A673 (cell line): ENCODE results near the gene FGF12. TPM values are rescaled to one million over a fixed set of nuclear protein-coding genes. Genes with fewer than 3 reads are reported as not detected.

Source experiments
- BruUV-seq: library from RNA; stranded (reverse); fragments of 400-500 nt; replicated peaks from 2 replicates; lab custom pipeline; 2021; lab: Mats Ljungman, UMichigan
- CTCF ChIA-PET: fragments of 300-600 bp; sonication (Branson Sonifier 250); formaldehyde crosslinking; loops from one replicate; lab custom pipeline; 2022; ENCODE audit warnings: antibody characterized with exemption; lab: Charles Lee
- POLR2A ChIA-PET: fragments of 300-600 bp; sonication (Branson Sonifier 250); formaldehyde crosslinking; loops from one replicate; lab custom pipeline; 2022; ENCODE audit warnings: antibody characterized with exemption; ENCODE audit not compliant: low non-redundant PET; lab: Charles Lee
- DNase-seq: peaks from one replicate; pipeline ENCODE4 v3.0.0-alpha.2; 2015; ENCODE audit warnings: low spot score
- H3K27ac ChIP-seq: fragments of 200-600 bp; sonication (generic); 2 replicates; pipeline ENCODE4 v1.5.1; 2016; ENCODE audit warnings: mixed run types, low read depth, mild to moderate bottlenecking, mixed read lengths, antibody characterized with exemption, low read length; ENCODE audit not compliant: poor library complexity, severe bottlenecking
- H3K27me3 ChIP-seq: fragments of 200-600 bp; sonication (generic); replicated peaks from 2 replicates; pipeline ENCODE4 v1.6.1; 2017; ENCODE audit warnings: mixed run types, low read depth, mild to moderate bottlenecking, mixed read lengths, antibody characterized with exemption, low read length; ENCODE audit not compliant: insufficient read depth, poor library complexity
- H3K36me3 ChIP-seq: fragments of 200-600 bp; sonication (generic); 2 replicates; pipeline ENCODE4 v1.6.1; 2016; ENCODE audit warnings: mixed run types, mild to moderate bottlenecking, mixed read lengths, antibody characterized with exemption, low read length; ENCODE audit not compliant: insufficient read depth, poor library complexity, severe bottlenecking
- H3K4me1 ChIP-seq: fragments of 200-600 bp; sonication (generic); 2 replicates; pipeline ENCODE4 v1.6.1; 2017; ENCODE audit warnings: mixed run types, mild to moderate bottlenecking, mixed read lengths, antibody characterized with exemption, low read length; ENCODE audit not compliant: insufficient read depth, poor library complexity, severe bottlenecking
- H3K4me3 ChIP-seq: fragments of 200-600 bp; sonication (generic); 2 replicates; pipeline ENCODE4 v1.5.1; 2016; ENCODE audit warnings: low read depth, mixed run types, mild to moderate bottlenecking, mixed read lengths, low read length; ENCODE audit not compliant: poor library complexity, severe bottlenecking
- H3K9me3 ChIP-seq: fragments of 200-600 bp; sonication (generic); 2 replicates; pipeline ENCODE4 v1.6.1; 2016; ENCODE audit warnings: mixed run types, low read depth, mild to moderate bottlenecking, mixed read lengths, antibody characterized with exemption, low read length; ENCODE audit not compliant: poor library complexity, severe bottlenecking
- EZH2 ChIP-seq: fragments of 200-600 bp; sonication (generic); IDR thresholded peaks from 2 replicates; pipeline ENCODE4 v1.6.1; 2017; ENCODE audit warnings: borderline replicate concordance, low read depth, mild to moderate bottlenecking, mixed read lengths, antibody characterized with exemption, low read length; ENCODE audit not compliant: poor library complexity, severe bottlenecking
- intact Hi-C: fragments of 100-400 bp; cut with micrococcal nuclease; formaldehyde crosslinking; loops from one replicate; pipeline ENCODE4 v1.10.0; 2022; ENCODE audit not compliant: unreplicated experiment
- total RNA-seq: library from RNA; stranded (reverse); gene quantifications from 2 replicates; pipeline ENCODE4 v1.2.3, GENCODE V29; 2021
- TF ChIP-seq, protein P1 (sequence below): fragments of 300-800, 200-600 bp; sonication (generic); conservative IDR thresholded peaks from 2 replicates; pipeline ENCODE4 v1.5.1; 2017; ENCODE audit warnings: low read depth, mild to moderate bottlenecking, antibody characterized with exemption, low read length, moderate library complexity, mixed read lengths

The FGF12 gene
- total RNA-seq, 1 experiment from 2014 or later = 2.3 TPM

DNA sequence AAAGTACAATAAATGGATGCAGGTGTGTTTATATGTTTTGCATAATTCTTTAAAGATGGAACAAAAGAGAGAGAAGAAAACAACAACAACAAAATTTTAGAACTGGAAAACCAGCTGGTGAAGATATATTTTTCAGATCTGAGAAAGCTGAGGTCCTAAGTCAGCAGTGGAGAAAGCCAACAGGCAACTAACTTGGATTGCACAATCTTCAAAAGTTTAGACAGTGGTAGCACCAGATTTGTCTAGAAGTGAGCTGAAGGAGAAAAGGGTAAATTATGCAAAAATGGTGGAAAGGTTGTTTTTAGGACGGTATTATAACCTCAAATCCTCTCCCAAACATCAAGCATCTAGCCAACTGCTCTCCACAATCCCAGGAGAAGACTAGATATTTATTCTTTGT, 17.0 kb downstream of the FGF12 start:
- TF ChIP-seq, protein P1, sequence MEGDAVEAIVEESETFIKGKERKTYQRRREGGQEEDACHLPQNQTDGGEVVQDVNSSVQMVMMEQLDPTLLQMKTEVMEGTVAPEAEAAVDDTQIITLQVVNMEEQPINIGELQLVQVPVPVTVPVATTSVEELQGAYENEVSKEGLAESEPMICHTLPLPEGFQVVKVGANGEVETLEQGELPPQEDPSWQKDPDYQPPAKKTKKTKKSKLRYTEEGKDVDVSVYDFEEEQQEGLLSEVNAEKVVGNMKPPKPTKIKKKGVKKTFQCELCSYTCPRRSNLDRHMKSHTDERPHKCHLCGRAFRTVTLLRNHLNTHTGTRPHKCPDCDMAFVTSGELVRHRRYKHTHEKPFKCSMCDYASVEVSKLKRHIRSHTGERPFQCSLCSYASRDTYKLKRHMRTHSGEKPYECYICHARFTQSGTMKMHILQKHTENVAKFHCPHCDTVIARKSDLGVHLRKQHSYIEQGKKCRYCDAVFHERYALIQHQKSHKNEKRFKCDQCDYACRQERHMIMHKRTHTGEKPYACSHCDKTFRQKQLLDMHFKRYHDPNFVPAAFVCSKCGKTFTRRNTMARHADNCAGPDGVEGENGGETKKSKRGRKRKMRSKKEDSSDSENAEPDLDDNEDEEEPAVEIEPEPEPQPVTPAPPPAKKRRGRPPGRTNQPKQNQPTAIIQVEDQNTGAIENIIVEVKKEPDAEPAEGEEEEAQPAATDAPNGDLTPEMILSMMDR = no peak
- TF ChIP-seq EZH2 = no peak
- no peak overlapping the region for H3K27ac ChIP-seq
- intact Hi-C loops = no loop called here
- no peaks in the 10 kb centered on the region for H3K27me3 ChIP-seq
- no peaks in the 10 kb centered on the region for H3K36me3 ChIP-seq
- no peak overlapping the region for H3K4me3 ChIP-seq
- BruUV-seq = no TSS peak
- H3K4me1 ChIP-seq = no peaks in the 10 kb centered on the region
- POLR2A ChIA-PET = no interaction called here
- DNase-seq = no peak
- CTCF ChIA-PET = no interaction called here
- no peaks in the 10 kb centered on the region for H3K9me3 ChIP-seq

DNA sequence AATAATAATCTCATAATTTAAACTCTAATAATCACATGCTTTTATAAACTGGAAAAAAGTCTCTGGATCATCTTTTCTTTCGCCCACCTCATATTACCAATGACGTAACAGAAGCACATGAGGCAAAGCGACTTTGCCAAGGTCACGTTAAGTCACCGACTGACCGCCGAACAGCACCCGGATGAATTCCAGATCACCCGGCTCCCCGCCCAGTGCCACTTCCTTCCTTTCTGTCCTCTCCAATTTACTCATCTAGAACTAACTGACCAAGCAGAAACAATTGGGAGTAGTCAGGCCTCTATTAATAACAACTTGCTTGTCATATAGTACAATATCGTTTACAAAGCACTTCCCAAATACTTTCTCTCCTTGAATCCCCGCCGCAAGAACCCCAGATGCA, 21.1 kb downstream of the FGF12 start:
- intact Hi-C loops = no loop called here
- ChIA-PET POLR2A (no interaction called here), CTCF (no interaction called here)
- no TSS peak for BruUV-seq
- no peaks in the 10 kb centered on the region for H3K9me3 ChIP-seq
- H3K4me1 ChIP-seq = no peaks in the 10 kb centered on the region
- no peak for TF ChIP-seq EZH2
- TF ChIP-seq, protein P1 = no peak
- no peak overlapping the region for H3K27ac ChIP-seq
- no peak overlapping the region for H3K4me3 ChIP-seq
- no peaks in the 10 kb centered on the region for H3K27me3 ChIP-seq
- no peak for DNase-seq
- no peaks in the 10 kb centered on the region for H3K36me3 ChIP-seq

DNA sequence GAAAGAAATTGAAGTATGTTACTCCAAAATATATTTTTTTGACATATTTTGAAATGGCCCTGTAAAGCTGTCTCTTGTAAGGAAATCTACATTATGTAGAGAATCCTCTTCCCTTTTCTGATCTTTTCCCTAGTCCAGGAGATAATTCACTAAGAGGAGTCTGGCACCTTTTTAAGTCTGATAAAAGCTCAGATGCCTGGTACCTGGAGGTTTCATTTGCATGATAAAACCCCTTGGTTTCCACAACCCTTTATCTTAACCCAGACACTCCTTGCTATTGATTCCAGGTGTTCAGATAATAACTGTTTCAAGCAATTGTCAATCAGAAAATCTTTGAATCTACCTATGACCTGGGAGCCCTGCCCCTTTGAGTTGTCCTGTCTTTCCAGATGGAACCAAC, 26.5 kb downstream of the FGF12 start:
- no peak for TF ChIP-seq EZH2
- TF ChIP-seq, protein P1 = no peak
- Histone ChIP-seq H3K9me3 (no peaks in the 10 kb centered on the region), H3K27me3 (no peaks in the 10 kb centered on the region), H3K4me1 (no peaks in the 10 kb centered on the region), H3K4me3 (no peak overlapping the region), H3K36me3 (no peaks in the 10 kb centered on the region), H3K27ac (no peak overlapping the region)
- DNase-seq = no peak
- CTCF ChIA-PET = no interaction called here
- POLR2A ChIA-PET = no interaction called here
- no TSS peak for BruUV-seq
- intact Hi-C loops = no loop called here
